ENCODE results near the gene RESP18. TPM values are rescaled to one million over a fixed set of nuclear protein-coding genes. Genes with fewer than 3 reads are reported as not detected.

RESP18 gene
- total RNA-seq: not detected

DNA sequence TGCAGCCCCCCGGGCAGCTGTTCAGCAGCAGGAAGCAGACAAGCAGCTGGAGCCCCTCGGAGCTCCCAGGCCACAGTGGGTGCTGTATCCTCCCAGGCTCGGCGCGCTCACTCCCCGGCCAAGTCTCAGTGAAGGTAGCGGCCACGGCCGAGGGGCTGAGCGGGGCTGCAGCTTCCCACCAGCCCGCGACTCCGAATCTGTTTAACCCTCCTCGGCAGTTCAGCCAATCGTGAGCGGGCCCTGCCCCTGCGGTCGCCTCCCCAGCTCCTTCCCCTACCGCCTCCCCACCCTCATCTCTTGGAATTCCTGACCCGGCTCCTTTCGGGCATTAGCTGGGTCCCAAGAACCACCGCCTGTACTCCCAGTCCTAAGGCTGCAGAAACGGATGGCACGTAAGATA, at the start of gene RESP18:
Gene RESP18 (minus strand): TSS at position 203 of the 400 bp plus-strand sequence.
- Histone ChIP-seq H3K4me3 (no peak within 1 kb of the TSS), H3K27ac (no peak within 1 kb of the TSS), H3K36me3 (replicated peaks in 1 of 2; ENCODE audit: insufficient read depth in 1 of 2, low read depth in 2 of 2) (no peaks in the 10 kb centered on the region), H3K9me3 (no peaks in the 10 kb centered on the region), H3K4me1 (no peaks in the 10 kb centered on the region), H3K27me3 (peaks cover 0 to 15% of the 10 kb centered on the region in 2 donors)
- no peak for DNase-seq
- 5 to 12% methylated on average over 7 to 20 of the region's 24 CpGs for WGBS, 2 donors
- ATAC-seq: no peak
- TF ChIP-seq, protein P1, sequence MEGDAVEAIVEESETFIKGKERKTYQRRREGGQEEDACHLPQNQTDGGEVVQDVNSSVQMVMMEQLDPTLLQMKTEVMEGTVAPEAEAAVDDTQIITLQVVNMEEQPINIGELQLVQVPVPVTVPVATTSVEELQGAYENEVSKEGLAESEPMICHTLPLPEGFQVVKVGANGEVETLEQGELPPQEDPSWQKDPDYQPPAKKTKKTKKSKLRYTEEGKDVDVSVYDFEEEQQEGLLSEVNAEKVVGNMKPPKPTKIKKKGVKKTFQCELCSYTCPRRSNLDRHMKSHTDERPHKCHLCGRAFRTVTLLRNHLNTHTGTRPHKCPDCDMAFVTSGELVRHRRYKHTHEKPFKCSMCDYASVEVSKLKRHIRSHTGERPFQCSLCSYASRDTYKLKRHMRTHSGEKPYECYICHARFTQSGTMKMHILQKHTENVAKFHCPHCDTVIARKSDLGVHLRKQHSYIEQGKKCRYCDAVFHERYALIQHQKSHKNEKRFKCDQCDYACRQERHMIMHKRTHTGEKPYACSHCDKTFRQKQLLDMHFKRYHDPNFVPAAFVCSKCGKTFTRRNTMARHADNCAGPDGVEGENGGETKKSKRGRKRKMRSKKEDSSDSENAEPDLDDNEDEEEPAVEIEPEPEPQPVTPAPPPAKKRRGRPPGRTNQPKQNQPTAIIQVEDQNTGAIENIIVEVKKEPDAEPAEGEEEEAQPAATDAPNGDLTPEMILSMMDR (IDR thresholded peaks at IDR 0.05): no peak
- TF ChIP-seq POLR2A (IDR thresholded peaks at IDR 0.05): no peak
- intact Hi-C loops (cut with DNase I): no loop called here

DNA sequence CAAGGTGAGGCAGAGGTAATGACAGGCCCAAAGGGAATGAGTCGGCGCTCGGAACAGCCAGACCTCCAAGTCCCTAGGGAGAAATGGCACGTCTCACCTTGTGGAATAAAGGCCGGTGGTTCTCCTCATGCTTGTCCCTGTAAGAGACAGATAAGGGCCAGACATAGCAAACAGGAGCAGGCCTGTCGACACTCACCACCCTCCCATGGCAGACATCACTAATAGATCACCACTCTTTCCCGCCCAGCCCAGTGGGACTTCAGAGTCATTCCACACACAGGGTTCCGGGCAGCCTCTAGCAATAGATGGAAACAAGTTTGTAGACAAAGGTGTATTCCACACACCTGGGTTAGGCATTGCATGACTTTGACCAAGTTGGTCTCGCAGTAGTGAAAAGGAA, 48.9 kb upstream of the RESP18 start:
- Histone ChIP-seq H3K36me3 (replicated peaks in 1 of 2; ENCODE audit: insufficient read depth in 1 of 2, low read depth in 2 of 2) (peaks cover 10 to 34% of the 10 kb centered on the region in 2 donors), H3K4me1 (peaks cover 4% of the 10 kb centered on the region), H3K4me3 (no peak overlapping the region), H3K9me3 (no peaks in the 10 kb centered on the region), H3K27me3 (no peaks in the 10 kb centered on the region), H3K27ac (no peak overlapping the region)
- DNase-seq (no peak), ATAC-seq (no peak)
- TF ChIP-seq POLR2A (IDR thresholded peaks at IDR 0.05): no peak
- TF ChIP-seq, protein P1 (IDR thresholded peaks at IDR 0.05): no peak
- intact Hi-C loops (cut with DNase I): no loop called here
- WGBS, 2 donors: 77 to 100% methylated on average over 4 to 9 of the region's 9 CpGs

DNA sequence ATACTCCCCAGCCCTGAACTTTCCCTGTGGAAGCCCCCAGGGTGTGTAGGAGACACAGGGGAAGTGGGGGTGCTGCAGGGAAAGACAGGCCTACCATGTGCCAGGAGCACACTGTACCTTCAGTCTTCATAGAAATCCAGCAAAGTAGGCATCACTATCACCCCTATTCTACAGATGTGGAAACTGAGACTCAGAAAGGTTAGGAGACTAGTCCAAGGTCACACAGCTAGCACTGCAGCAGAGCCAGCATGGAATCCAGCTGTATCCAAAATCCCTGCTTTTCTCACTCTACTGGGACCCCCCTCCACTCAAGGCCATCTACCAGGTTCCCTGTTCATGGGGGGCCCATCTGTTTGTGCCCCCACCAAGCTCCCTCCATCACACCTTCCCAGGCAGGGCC, 48.4 kb upstream of the RESP18 start:
- TF ChIP-seq, protein P1 (IDR thresholded peaks at IDR 0.05): no peak
- no peak for TF ChIP-seq POLR2A (IDR thresholded peaks at IDR 0.05)
- Histone ChIP-seq H3K4me1 (no peaks in the 10 kb centered on the region), H3K4me3 (no peak overlapping the region), H3K27ac (no peak overlapping the region), H3K36me3 (replicated peaks in 1 of 2; ENCODE audit: insufficient read depth in 1 of 2, low read depth in 2 of 2) (peaks cover 7 to 33% of the 10 kb centered on the region in 2 donors), H3K27me3 (no peaks in the 10 kb centered on the region), H3K9me3 (no peaks in the 10 kb centered on the region)
- ATAC-seq: no peak
- DNase-seq: no peak
- intact Hi-C loops (cut with DNase I): no loop called here

DNA sequence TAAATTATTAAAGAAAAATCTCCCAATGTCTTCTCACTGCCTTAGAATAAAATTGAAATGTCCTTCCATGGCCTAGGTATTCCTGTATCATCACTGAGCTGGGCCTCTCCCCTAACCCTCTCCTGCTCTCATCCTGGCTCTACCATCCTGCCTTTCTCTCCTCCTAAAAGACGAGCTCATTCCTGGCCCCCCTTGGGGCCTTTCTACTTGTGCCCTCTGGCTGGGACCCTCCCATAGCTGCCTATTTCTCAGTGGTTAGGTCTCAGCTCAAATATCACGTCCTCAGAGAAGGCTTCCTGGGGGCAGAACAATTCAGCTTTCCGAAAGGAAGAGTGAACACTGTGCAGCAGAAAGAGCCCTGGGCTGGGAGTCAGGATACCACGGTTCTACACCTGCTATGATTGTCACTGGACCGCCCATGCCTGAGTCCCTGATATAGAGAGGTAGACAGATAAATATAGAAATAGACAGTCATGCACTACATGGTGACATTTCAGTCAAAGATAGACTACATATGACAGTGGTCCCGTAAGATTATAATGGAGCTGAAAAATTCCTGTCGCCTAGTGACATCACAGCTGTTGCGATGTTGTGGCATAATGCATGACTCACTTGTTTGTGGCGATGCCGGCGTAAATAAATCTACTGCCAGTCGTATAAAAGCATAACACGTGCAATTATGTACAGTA, 45.8 kb upstream of the RESP18 start:
- intact Hi-C loops (cut with DNase I): loop anchor here (10.0 kb wide), 1 partner anchor 214 kb away; the partner anchor contains the start of gene NHEJ1
- H3K36me3 ChIP-seq (replicated peaks in 1 of 2; ENCODE audit: insufficient read depth in 1 of 2, low read depth in 2 of 2): peaks cover 0 to 26% of the 10 kb centered on the region in 2 donors

More for the DNA sequence above, 45.8 kb upstream of the RESP18 start:
- TF ChIP-seq, protein P1 (IDR thresholded peaks at IDR 0.05): no peak
- no peak for TF ChIP-seq POLR2A (IDR thresholded peaks at IDR 0.05)
- DNase-seq (no peak), ATAC-seq (no peak)
- H3K27me3 ChIP-seq: no peaks in the 10 kb centered on the region
- 94% methylated on average over 13 of the region's 13 CpGs for WGBS, 2 donors
- no peak overlapping the region for H3K27ac ChIP-seq
- H3K9me3 ChIP-seq: no peaks in the 10 kb centered on the region
- no peaks in the 10 kb centered on the region for H3K4me1 ChIP-seq
- no peak overlapping the region for H3K4me3 ChIP-seq
